Measurements from ENCODE around the gene NDUFAB1. TPM values are rescaled to one million over a fixed set of nuclear protein-coding genes. Genes with fewer than 3 reads are reported as not detected.

The NDUFAB1 gene
- total and polyA plus RNA-seq, 2 of the 13 experiments (the other 11 are each of a cell fraction or from before 2014, with no cell fraction given): 221 to 601 TPM

- TF ChIP-seq CBX2 (IDR thresholded peaks at IDR 0.05; ENCODE audit: low read depth, low read length) (no peak), CBX2 (CRISPR knock-in tag; IDR thresholded peaks at IDR 0.05; ENCODE audit: low read depth) (no peak), ZNF460 (CRISPR knock-in tag; IDR thresholded peaks at IDR 0.05; ENCODE audit: borderline replicate concordance) (no peak; the same call in 1 of the 2 replicates), BHLHE40 (IDR thresholded peaks at IDR 0.05; ENCODE audit: low read length) (peak; percentile 45), RBM39 (IDR thresholded peaks at IDR 0.05; ENCODE audit: low read depth, low read length, poor library complexity, severe bottlenecking) (peak; percentile 94), GATAD2A (CRISPR knock-in tag; IDR thresholded peaks at IDR 0.05) (peak; percentile 91), ZNF737 (CRISPR knock-in tag; IDR thresholded peaks at IDR 0.05; ENCODE audit: borderline replicate concordance) (no peak; the same call in 1 of the 2 replicates), ARNT2 (CRISPR knock-in tag; IDR thresholded peaks at IDR 0.05; ENCODE audit: low read depth) (peak; percentile 83; the same call in 1 of the 2 replicates), ZNF782 (CRISPR knock-in tag; IDR thresholded peaks at IDR 0.05; ENCODE audit: borderline replicate concordance) (peak; percentile 72; the same call in 1 of the 2 replicates), ZNF704 (CRISPR knock-in tag; IDR thresholded peaks at IDR 0.05; ENCODE audit: borderline replicate concordance) (peak; percentile 98), GPN1 (CRISPR knock-in tag; IDR thresholded peaks at IDR 0.05; ENCODE audit: borderline replicate concordance) (no peak), ZNF724P (CRISPR knock-in tag; IDR thresholded peaks at IDR 0.05; ENCODE audit: borderline replicate concordance) (peak; percentile 85), MTA3 (CRISPR knock-in tag; IDR thresholded peaks at IDR 0.05) (0 out of 2 replicates have a peak, but pooled peaks have one; percentile 47), ERF (CRISPR knock-in tag; IDR thresholded peaks at IDR 0.05) (peak; percentile 99), ZKSCAN1 (IDR thresholded peaks at IDR 0.05; ENCODE audit: low read length) (0 out of 2 replicates have a peak, but pooled peaks have one; percentile 24), ZNF335 (CRISPR knock-in tag; IDR thresholded peaks at IDR 0.05) (peak; percentile 94), BRF2 (CRISPR knock-in tag; IDR thresholded peaks at IDR 0.05) (peak; percentile 95; the same call in 1 of the 2 replicates), CENPBD1 (CRISPR knock-in tag; IDR thresholded peaks at IDR 0.05; ENCODE audit: borderline replicate concordance, low read depth) (no peak), ZNF687 (CRISPR knock-in tag; IDR thresholded peaks at IDR 0.05) (peak; percentile 96), HNF4G (IDR thresholded peaks at IDR 0.05; ENCODE audit: borderline replicate concordance, low read depth, low read length) (peak; percentile 38; the same call in 1 of the 2 replicates), HNF4G (CRISPR knock-in tag; IDR thresholded peaks at IDR 0.05; ENCODE audit: borderline replicate concordance, low read depth) (peak; percentile 24; the same call in 1 of the 2 replicates), POLR2AphosphoS5 (IDR thresholded peaks at IDR 0.05; ENCODE audit: low read depth, low read length) (peak; percentile 72), ATF7-NPFF (CRISPR knock-in tag; IDR thresholded peaks at IDR 0.05; ENCODE audit: low read depth) (peak; percentile 89)
These were observed 39.0 kb downstream of the NDUFAB1 start, which contains the start of the genes EARS2 and UBFD1 (continued) for GRCh38 chr16:23556881-23557778.

Measured in HepG2 (cell line).